ENCODE measurements around the gene CYP1B1. TPM values are rescaled to one million over a fixed set of nuclear protein-coding genes. Genes with fewer than 3 reads are reported as not detected.

Gene CYP1B1
- 3.0 TPM for polyA plus RNA-seq
- long read RNA-seq, donor 1: 0 reads
- long read RNA-seq, donor 2: 0 reads
- long read RNA-seq, donor 3: 0 reads
- long read RNA-seq, donor 4: 0 reads
- long read RNA-seq, donor 5, full-length matches to known transcripts: 1 of 1 reads
- long read RNA-seq, donor 5, partial matches to known transcripts: 0 of 1 reads
- long read RNA-seq, donor 5, other reads (novel, unspliced or antisense): 0 of 1 reads
- long read RNA-seq, donor 6, full-length matches to known transcripts: 2 of 2 reads
- long read RNA-seq, donor 6, partial matches to known transcripts: 0 of 2 reads
- long read RNA-seq, donor 6, other reads (novel, unspliced or antisense): 0 of 2 reads
- long read RNA-seq, donor 7, full-length matches to known transcripts: 1 of 1 reads
- long read RNA-seq, donor 7, partial matches to known transcripts: 0 of 1 reads
- long read RNA-seq, donor 7, other reads (novel, unspliced or antisense): 0 of 1 reads
- long read RNA-seq, donor 8: 0 reads
- long read RNA-seq, donor 9: 0 reads
- long read RNA-seq, donor 10: 0 reads
- long read RNA-seq, donor 11, full-length matches to known transcripts: 2 of 2 reads
- long read RNA-seq, donor 11, partial matches to known transcripts: 0 of 2 reads
- long read RNA-seq, donor 11, other reads (novel, unspliced or antisense): 0 of 2 reads

DNA sequence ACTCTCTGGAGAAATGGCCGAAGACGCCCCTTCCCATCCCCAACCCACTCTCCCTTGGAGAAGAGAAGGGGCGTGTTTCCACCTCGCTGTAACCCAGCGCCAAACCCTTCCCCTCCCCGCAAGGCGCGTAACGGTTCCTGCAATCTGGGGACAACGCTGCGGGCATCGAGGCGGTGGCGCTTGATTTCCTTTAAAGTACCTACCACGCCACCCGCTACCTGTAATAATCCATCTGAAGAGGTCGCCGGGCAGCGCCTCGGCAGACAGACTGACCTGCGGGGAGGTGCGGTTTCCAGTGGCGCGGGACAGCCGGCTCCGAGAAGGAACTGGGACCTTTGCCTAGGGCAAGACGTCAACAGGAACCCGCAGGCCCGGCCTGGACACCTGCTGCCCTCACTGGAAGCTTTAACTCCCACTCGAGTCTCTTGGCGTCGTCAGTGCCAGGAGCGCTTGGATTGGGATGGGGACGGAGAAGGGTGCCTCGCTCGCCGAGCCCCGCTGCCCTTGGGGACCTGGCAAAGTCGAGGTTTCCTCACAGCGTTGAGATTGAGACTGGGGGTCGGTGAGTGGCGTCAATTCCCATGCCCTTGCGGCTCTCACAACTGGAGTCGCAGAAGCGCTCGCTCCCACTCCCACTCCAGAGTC lies at the start of gene CYP1B1:
Gene CYP1B1, minus strand, starts transcription at position 645 of the 645 bp plus-strand sequence. CDS start 763 bp downstream, outside the sequence.
- Histone ChIP-seq H3K9me3 (ENCODE audit: control insufficient read depth, low read depth, low read length) (peaks cover 10% of the 10 kb centered on the region), H3K4me1 (ENCODE audit: control insufficient read depth, insufficient read depth, low read length) (peaks cover 15% of the 10 kb centered on the region), H3K27me3 (ENCODE audit: control insufficient read depth, insufficient read depth, low read length) (peaks cover 53% of the 10 kb centered on the region), H3K27ac (ENCODE audit: low read length) (no peak within 1 kb of the TSS), H3K36me3 (ENCODE audit: control insufficient read depth, insufficient read depth, low read length) (no peaks in the 10 kb centered on the region), H3K4me3 (ENCODE audit: low read length) (peak within 1 kb of the TSS; percentile 46)
- WGBS (ENCODE audit: insufficient coverage, low lambda C conversion rate): no CpG with 5 or more reads among the region's 46 CpGs
- peak in 1 of 2 donors; percentile 25 for DNase-seq

DNA sequence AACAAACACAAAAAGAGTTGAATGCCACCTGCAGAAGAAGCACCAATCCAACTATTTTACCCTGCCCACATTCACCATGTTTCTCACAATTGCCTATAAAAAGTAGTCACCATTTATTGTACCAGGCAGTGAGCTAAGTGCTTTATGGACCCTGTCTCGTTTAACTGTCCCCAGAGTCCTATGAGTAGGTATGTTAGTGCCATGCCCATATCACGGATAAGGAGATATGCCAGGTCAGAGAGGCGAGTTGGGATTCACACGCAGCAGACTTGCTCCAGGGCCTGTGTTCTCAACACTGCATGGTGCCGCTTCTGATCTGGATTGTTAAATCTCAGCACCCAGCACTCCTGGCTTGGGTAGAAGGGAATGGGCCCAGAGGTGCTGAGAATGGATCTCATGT lies 49.1 kb upstream of the CYP1B1 start:
- WGBS (ENCODE audit: insufficient coverage, low lambda C conversion rate): no CpG with 5 or more reads among the region's 5 CpGs
- H3K36me3 ChIP-seq (ENCODE audit: control insufficient read depth, insufficient read depth, low read length): no peaks in the 10 kb centered on the region
- peaks cover 6% of the 10 kb centered on the region for H3K9me3 ChIP-seq (ENCODE audit: control insufficient read depth, low read depth, low read length)
- no peak overlapping the region for H3K27ac ChIP-seq (ENCODE audit: low read length)
- DNase-seq: no peak
- H3K4me1 ChIP-seq (ENCODE audit: control insufficient read depth, insufficient read depth, low read length): no peaks in the 10 kb centered on the region
- no peak overlapping the region for H3K4me3 ChIP-seq (ENCODE audit: low read length)
- no peaks in the 10 kb centered on the region for H3K27me3 ChIP-seq (ENCODE audit: control insufficient read depth, insufficient read depth, low read length)

DNA sequence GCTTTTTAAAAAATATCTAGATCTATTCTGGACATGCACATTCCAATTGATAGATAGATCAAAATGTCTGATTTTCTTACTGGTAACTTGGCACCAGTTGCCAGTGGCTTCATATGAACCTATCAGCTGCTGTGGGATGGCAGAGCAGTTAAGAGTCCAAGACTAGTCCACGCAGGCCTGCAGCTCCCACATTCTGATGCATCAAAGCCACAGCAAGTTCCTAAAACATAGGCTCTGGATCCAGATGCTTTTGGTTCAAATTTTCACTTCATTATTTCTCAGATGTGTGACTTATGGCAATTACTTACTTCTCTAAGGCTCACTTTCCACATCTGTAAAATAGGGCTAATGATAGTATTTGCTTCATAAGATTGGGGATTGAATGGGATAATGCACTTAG lies 48.0 kb upstream of the CYP1B1 start:
- H3K4me1 ChIP-seq (ENCODE audit: control insufficient read depth, insufficient read depth, low read length): no peaks in the 10 kb centered on the region
- WGBS (ENCODE audit: insufficient coverage, low lambda C conversion rate): no CpG with 5 or more reads among the region's 1 CpG
- no peak for DNase-seq
- H3K4me3 ChIP-seq (ENCODE audit: low read length): no peak overlapping the region
- H3K36me3 ChIP-seq (ENCODE audit: control insufficient read depth, insufficient read depth, low read length): no peaks in the 10 kb centered on the region
- H3K9me3 ChIP-seq (ENCODE audit: control insufficient read depth, low read depth, low read length): peaks cover 6% of the 10 kb centered on the region
- no peaks in the 10 kb centered on the region for H3K27me3 ChIP-seq (ENCODE audit: control insufficient read depth, insufficient read depth, low read length)
- no peak overlapping the region for H3K27ac ChIP-seq (ENCODE audit: low read length)

DNA sequence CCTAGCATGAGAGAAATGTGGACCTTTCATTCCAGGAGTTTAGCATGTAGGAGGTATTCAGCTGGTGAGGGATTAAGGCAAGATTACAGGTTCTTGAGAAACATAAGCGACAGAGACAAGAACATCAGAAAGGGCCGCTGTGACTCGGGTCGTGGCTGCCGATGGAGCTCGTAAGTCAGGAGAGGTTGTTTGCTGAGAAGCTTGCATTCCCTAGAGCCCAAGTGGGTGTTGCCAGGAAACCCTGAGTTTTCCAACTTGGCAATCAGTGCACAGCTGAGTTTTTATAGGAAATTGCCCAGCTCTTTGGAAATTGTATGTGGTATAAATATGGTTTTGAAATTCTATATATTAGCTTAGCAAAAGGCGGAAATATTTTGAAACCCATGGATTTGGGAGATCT lies 46.4 kb upstream of the CYP1B1 start:
- Histone ChIP-seq H3K36me3 (ENCODE audit: control insufficient read depth, insufficient read depth, low read length) (no peaks in the 10 kb centered on the region), H3K4me3 (ENCODE audit: low read length) (no peak overlapping the region), H3K9me3 (ENCODE audit: control insufficient read depth, low read depth, low read length) (peaks cover 2% of the 10 kb centered on the region), H3K27ac (ENCODE audit: low read length) (no peak overlapping the region), H3K27me3 (ENCODE audit: control insufficient read depth, insufficient read depth, low read length) (no peaks in the 10 kb centered on the region), H3K4me1 (ENCODE audit: control insufficient read depth, insufficient read depth, low read length) (no peaks in the 10 kb centered on the region)
- 66% methylated on average over 4 of the region's 7 CpGs for WGBS (ENCODE audit: insufficient coverage, low lambda C conversion rate)
- no peak for DNase-seq

DNA sequence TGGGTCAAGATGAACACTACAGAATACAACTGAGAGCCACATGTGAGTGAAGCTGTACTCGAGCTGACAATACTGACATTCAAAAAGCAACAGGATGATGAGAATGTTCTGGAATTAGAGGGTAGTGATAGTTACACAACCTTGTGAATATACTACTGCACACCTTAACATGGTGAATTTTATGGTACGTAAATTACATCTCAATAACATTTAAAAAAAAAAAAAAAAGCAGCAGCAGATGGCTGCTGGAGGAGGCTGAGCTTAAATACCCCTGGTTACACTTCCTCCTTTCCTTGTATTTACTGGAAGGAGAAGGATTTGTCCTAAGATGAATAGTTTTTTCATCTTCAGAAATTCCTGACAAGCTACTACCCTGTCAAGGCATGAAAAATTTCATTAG lies 45.5 kb upstream of the CYP1B1 start:
- Histone ChIP-seq H3K9me3 (ENCODE audit: control insufficient read depth, low read depth, low read length) (no peaks in the 10 kb centered on the region), H3K4me1 (ENCODE audit: control insufficient read depth, insufficient read depth, low read length) (no peaks in the 10 kb centered on the region), H3K36me3 (ENCODE audit: control insufficient read depth, insufficient read depth, low read length) (no peaks in the 10 kb centered on the region), H3K4me3 (ENCODE audit: low read length) (no peak overlapping the region), H3K27ac (ENCODE audit: low read length) (no peak overlapping the region), H3K27me3 (ENCODE audit: control insufficient read depth, insufficient read depth, low read length) (no peaks in the 10 kb centered on the region)
- WGBS (ENCODE audit: insufficient coverage, low lambda C conversion rate): 100% methylated on average over 1 of the region's 2 CpGs
- no peak for DNase-seq

DNA sequence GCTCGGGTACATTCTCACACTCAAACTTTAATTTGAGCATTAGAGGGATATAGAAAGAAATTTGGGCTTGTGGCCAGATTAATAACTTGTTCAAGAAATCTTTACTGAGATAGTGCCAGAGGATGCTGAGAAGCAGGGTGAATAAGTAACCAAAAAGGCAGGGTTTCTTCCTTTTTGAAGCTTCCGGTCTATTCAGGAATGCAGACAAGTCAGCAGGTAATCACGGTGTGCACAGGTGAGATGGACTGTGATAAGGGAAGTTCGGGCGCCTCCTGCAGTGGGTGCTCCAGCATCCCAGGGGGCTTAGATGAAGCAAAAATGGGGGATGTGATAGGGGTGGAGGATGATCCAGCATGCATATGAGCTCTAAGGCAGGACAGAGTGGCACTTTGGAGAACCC lies 44.9 kb upstream of the CYP1B1 start:
- Histone ChIP-seq H3K9me3 (ENCODE audit: control insufficient read depth, low read depth, low read length) (no peaks in the 10 kb centered on the region), H3K4me3 (ENCODE audit: low read length) (no peak overlapping the region), H3K27me3 (ENCODE audit: control insufficient read depth, insufficient read depth, low read length) (no peaks in the 10 kb centered on the region), H3K27ac (ENCODE audit: low read length) (no peak overlapping the region), H3K36me3 (ENCODE audit: control insufficient read depth, insufficient read depth, low read length) (no peaks in the 10 kb centered on the region), H3K4me1 (ENCODE audit: control insufficient read depth, insufficient read depth, low read length) (no peaks in the 10 kb centered on the region)
- no peak for DNase-seq
- WGBS (ENCODE audit: insufficient coverage, low lambda C conversion rate): no CpG with 5 or more reads among the region's 5 CpGs

DNA sequence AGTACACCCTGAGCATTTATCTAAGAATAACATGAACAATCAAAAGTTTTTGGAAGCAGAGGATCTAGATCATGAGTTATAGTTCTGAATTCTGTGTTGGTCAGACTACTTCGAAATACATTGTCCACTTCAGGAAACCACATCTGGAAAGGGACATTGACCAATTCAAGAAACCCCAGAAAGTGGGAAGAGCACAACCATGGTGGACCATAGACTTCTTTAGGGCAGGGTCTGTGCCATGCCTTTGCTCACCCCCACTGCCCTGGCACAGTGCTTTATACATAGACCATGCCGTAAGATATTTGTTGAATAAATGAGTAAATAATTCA lies 44.3 kb upstream of the CYP1B1 start:
- Histone ChIP-seq H3K4me3 (ENCODE audit: low read length) (no peak overlapping the region), H3K27me3 (ENCODE audit: control insufficient read depth, insufficient read depth, low read length) (no peaks in the 10 kb centered on the region), H3K27ac (ENCODE audit: low read length) (no peak overlapping the region), H3K36me3 (ENCODE audit: control insufficient read depth, insufficient read depth, low read length) (no peaks in the 10 kb centered on the region), H3K9me3 (ENCODE audit: control insufficient read depth, low read depth, low read length) (no peaks in the 10 kb centered on the region), H3K4me1 (ENCODE audit: control insufficient read depth, insufficient read depth, low read length) (no peaks in the 10 kb centered on the region)
- DNase-seq: no peak
- 83% methylated on average over 1 of the region's 2 CpGs for WGBS (ENCODE audit: insufficient coverage, low lambda C conversion rate)

DNA sequence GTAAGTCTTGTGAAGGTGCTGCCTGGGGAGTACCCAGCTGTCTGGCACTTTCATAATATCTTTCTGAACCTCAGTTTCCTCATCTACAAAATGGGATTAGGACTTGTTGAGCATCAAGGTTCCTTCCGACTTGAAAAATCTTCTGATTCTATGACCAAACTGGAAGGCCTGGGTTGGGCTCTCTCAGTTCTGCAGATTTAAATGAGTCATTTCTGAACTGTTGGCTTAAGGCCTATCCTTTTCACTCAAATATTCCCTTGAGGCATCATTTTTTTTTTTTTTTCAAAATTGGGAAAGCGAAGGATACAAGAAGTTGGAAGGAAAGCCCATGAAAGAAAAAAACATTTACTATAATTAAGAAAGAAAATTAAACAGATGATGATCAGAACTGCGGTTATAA lies 40.8 kb upstream of the CYP1B1 start:
- Histone ChIP-seq H3K27ac (ENCODE audit: low read length) (no peak overlapping the region), H3K9me3 (ENCODE audit: control insufficient read depth, low read depth, low read length) (no peaks in the 10 kb centered on the region), H3K4me3 (ENCODE audit: low read length) (no peak overlapping the region), H3K27me3 (ENCODE audit: control insufficient read depth, insufficient read depth, low read length) (no peaks in the 10 kb centered on the region), H3K36me3 (ENCODE audit: control insufficient read depth, insufficient read depth, low read length) (no peaks in the 10 kb centered on the region), H3K4me1 (ENCODE audit: control insufficient read depth, insufficient read depth, low read length) (no peaks in the 10 kb centered on the region)
- no peak for DNase-seq
- 100% methylated on average over 2 of the region's 3 CpGs for WGBS (ENCODE audit: insufficient coverage, low lambda C conversion rate)

DNA sequence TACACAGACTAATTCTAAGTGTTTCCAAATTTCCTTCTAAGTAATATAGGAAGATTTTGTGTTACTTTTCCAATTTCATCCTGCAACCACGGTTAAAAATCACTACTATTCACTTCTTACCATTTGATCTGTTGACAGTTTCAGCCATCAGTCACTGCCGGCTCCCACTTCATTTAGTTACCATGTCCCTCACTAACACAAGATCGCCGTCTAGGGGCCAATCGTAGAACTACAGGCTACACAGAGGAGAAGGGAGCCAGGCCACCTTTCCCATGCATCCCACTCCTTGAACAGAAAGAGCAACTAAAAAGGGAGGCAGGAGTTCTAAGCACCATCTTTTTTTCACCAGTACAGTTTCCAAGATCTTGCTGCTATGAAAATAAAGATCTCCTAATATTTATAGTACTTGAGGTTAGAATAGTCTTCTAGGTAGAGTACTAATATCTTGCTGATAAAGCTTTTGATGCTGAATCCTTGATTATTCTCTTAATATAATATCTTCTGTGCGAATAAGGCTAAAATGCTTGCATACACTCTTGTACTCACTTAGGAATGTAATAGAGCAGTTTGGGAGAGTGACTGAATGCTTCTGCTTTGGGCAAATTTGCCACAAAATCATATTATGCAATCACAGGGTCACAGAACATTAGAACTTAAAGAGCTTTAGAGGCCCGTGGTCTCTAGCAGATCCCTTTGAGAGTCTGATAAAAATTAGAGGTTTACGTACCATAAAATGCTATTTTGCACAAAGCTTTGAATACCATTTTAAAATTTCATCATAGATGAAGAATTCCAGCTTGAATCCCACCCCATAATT lies 39.5 kb upstream of the CYP1B1 start:
- peak; percentile 49 to 61 for DNase-seq
- H3K9me3 ChIP-seq (ENCODE audit: control insufficient read depth, low read depth, low read length): no peaks in the 10 kb centered on the region
- no peaks in the 10 kb centered on the region for H3K27me3 ChIP-seq (ENCODE audit: control insufficient read depth, insufficient read depth, low read length)
- H3K4me1 ChIP-seq (ENCODE audit: control insufficient read depth, insufficient read depth, low read length): peaks cover 1% of the 10 kb centered on the region
- H3K4me3 ChIP-seq (ENCODE audit: low read length): no peak overlapping the region
- no peak overlapping the region for H3K27ac ChIP-seq (ENCODE audit: low read length)
- no peaks in the 10 kb centered on the region for H3K36me3 ChIP-seq (ENCODE audit: control insufficient read depth, insufficient read depth, low read length)
- 50% methylated on average over 2 of the region's 8 CpGs for WGBS (ENCODE audit: insufficient coverage, low lambda C conversion rate)

Data from large intestine (tissue), 12 donors.